Neural crest cell (in vitro differentiated cells): Measurements from ENCODE around the gene ARID5B. TPM values are rescaled to one million over a fixed set of nuclear protein-coding genes. Genes with fewer than 3 reads are reported as not detected.

Experiments
- DNase-seq: peaks from one replicate; pipeline ENCODE4 v3.0.0; 2021; ENCODE audit warnings: low read depth, mixed read lengths, low spot score
- H3K27ac Mint-ChIP-seq: one replicate; pipeline ENCODE4 v1.8.0; 2021; ENCODE audit warnings: mild to moderate bottlenecking, mixed read lengths; ENCODE audit not compliant: unreplicated experiment
- H3K27me3 Mint-ChIP-seq: 2 replicates; pipeline ENCODE4 v1.8.0; 2021; ENCODE audit warnings: low read depth, mild to moderate bottlenecking, mixed read lengths
- H3K36me3 Mint-ChIP-seq: 2 replicates; pipeline ENCODE4 v1.8.0; 2021; ENCODE audit warnings: low read depth, mild to moderate bottlenecking, mixed read lengths
- H3K4me1 Mint-ChIP-seq: 2 replicates; pipeline ENCODE4 v1.8.0; 2021; ENCODE audit warnings: mixed read lengths
- H3K4me3 Mint-ChIP-seq: one replicate; pipeline ENCODE4 v1.8.0; 2021; ENCODE audit warnings: mild to moderate bottlenecking, mixed read lengths
- H3K9me3 Mint-ChIP-seq: 2 replicates; pipeline ENCODE4 v1.8.0; 2021; ENCODE audit warnings: mixed read lengths
- CTCF ChIP-seq: fragments of 200-600 bp; sonication (generic); conservative IDR thresholded peaks from 2 replicates; pipeline ENCODE4 v1.5.0; 2021; ENCODE audit warnings: antibody characterized with exemption, mild to moderate bottlenecking
- total RNA-seq: library from RNA; stranded (reverse); gene quantifications from 2 replicates; pipeline ENCODE4 v1.2.1, GENCODE V29; 2021

Gene ARID5B
- total RNA-seq, 1 donor from 2014 or later, result 10.4 TPM

DNA sequence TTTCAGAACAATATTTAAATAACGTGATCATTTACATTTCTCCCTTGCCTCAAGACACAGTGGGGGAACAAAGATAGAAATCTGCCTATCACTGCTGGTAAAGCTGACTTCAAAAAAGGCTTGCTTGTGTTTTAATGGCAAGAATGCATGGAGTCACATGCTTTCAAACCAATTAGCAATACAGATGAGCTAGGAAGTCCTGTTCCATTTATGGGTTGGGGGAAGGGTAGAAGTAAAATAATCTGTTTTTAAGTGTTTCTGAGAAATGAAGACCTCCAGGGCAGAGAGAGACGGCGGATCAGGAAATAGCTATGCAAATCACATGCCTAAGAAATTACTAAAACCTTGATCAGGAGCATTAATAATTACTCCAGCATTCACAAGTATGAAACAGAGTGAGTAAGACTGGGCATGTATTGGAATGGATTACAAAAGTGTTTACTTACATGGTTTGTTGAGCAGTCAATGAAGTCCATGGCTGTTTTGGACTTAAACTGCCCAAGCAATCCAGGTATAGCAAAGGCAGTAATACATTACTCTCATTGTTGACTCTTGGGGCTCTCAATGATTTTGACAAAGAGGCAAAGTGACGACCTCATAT, 142.0 kb downstream of the ARID5B start:
- Mint-ChIP-seq H3K9me3 (no peaks in the 10 kb centered on the region), H3K27ac (no peak overlapping the region), H3K36me3 (no peaks in the 10 kb centered on the region), H3K27me3 (no peaks in the 10 kb centered on the region), H3K4me1 (peaks cover 65% of the 10 kb centered on the region), H3K4me3 (no peak overlapping the region)
- no peak for DNase-seq
- no peak for TF ChIP-seq CTCF

DNA sequence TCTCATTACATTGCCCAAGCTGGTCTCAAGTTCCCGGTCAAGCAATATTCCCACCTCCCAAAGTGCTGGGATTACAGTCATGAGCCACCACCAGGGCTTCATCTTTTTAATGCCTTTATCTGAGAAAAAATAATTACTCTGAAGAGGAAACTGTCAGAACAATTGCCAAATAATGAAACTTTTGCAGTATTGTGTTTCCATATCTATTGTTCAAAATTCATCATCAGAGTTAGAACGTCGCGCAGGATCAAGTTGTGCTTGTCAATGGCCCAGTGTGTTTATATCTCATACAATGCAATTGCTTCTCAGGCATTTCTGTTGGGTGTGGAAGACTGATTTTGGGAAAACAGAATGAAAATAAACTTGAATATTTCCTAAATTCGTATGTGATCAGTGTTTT, 143.1 kb downstream of the ARID5B start:
- no peaks in the 10 kb centered on the region for H3K9me3 Mint-ChIP-seq
- H3K4me1 Mint-ChIP-seq, result peaks cover 65% of the 10 kb centered on the region
- no peak for TF ChIP-seq CTCF
- H3K4me3 Mint-ChIP-seq, result no peak overlapping the region
- H3K27ac Mint-ChIP-seq, result no peak overlapping the region
- H3K27me3 Mint-ChIP-seq, result no peaks in the 10 kb centered on the region
- no peak for DNase-seq
- no peaks in the 10 kb centered on the region for H3K36me3 Mint-ChIP-seq

GRCh38 chr10:62045765-62046521, 144.4 kb downstream of the ARID5B start:
- Mint-ChIP-seq H3K36me3 (no peaks in the 10 kb centered on the region), H3K27me3 (no peaks in the 10 kb centered on the region), H3K27ac (no peak overlapping the region), H3K9me3 (no peaks in the 10 kb centered on the region), H3K4me1 (peaks cover 72% of the 10 kb centered on the region), H3K4me3 (peak overlapping the region; percentile 0)
- no peak for DNase-seq
- no peak for TF ChIP-seq CTCF

DNA sequence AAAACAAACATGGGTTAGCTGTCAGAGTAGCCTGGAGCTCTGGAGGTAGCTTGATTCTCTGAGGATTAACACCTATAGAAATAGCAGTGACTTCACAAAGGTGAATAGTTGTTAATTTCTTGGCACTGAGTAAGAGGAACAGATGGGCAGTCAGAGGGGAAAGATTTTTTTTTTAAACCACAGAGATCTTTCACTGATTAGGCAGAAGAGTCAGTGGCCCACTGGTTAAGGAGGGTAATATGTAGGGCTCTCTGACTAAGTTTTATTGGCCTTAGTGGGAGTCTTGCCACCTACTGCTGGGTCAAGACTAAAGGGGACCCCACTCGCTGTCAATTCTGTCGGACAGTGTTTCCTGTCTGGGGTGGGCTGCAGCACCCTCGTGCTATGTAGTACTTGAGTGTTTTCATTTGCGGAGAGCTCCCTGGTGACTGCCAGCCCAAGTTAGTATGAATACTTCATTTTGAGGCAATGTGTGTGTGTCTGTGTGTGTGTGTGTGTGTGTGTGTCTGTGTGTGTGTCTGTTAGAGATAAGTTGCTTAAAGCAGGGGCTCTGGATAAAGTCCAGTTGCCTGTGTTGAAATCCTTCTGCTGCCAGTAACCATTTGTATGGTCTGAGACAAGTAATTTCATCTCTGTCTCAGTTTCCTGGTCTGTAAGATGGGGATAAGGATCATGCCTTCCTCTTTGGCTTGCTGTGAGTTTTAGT, 145.2 kb downstream of the ARID5B start:
- Mint-ChIP-seq H3K27ac (no peak overlapping the region), H3K36me3 (no peaks in the 10 kb centered on the region), H3K9me3 (no peaks in the 10 kb centered on the region), H3K4me1 (peaks cover 79% of the 10 kb centered on the region), H3K27me3 (no peaks in the 10 kb centered on the region), H3K4me3 (no peak overlapping the region)
- TF ChIP-seq CTCF, result no peak
- no peak for DNase-seq

- DNase-seq, result no peak
- H3K27me3 Mint-ChIP-seq, result no peaks in the 10 kb centered on the region
- peaks cover 78% of the 10 kb centered on the region for H3K4me1 Mint-ChIP-seq
- H3K36me3 Mint-ChIP-seq, result peaks cover 3% of the 10 kb centered on the region
- no peak for TF ChIP-seq CTCF
- no peaks in the 10 kb centered on the region for H3K9me3 Mint-ChIP-seq
- H3K27ac Mint-ChIP-seq, result no peak overlapping the region
- no peak overlapping the region for H3K4me3 Mint-ChIP-seq
These were observed 145.9 kb downstream of the ARID5B start for GRCh38 chr10:62047228-62047892.
